CD14-positive monocyte (primary cell): ENCODE data around the gene WTIP. TPM values are rescaled to one million over a fixed set of nuclear protein-coding genes. Genes with fewer than 3 reads are reported as not detected.
"Not testable (repeated sequence)": the region's sequence is repeated elsewhere in the genome, so short reads cannot be mapped to it uniquely, and the experiment has no call there.

ENCODE experiments used
- DNase-seq, 3 donors: peaks; one replicate each; pipeline ENCODE4 v3.0.0-alpha.2; 2011 to 2022
- H2AFZ ChIP-seq: 2 replicates; pipeline ENCODE4 v1.6.0; 2012; ENCODE audit warnings: mild to moderate bottlenecking, low read depth, low read length, inconsistent platforms; ENCODE audit not compliant: insufficient read depth, poor library complexity, severe bottlenecking
- H3K27ac ChIP-seq, 2 donors: 1 replicate in 1 of 2; 2 replicates in 1 of 2; pipeline ENCODE4 v1.5.1; 2012 to 2013; ENCODE audit warnings: low read length in 2 of 2, control low read depth in 1 of 2, inconsistent platforms in 1 of 2, low read depth in 1 of 2, mild to moderate bottlenecking in 1 of 2
- H3K27me3 ChIP-seq, 2 donors: one replicate each; pipeline versions ENCODE4 v1.6.0 to v1.6.1; 2011 to 2013; ENCODE audit warnings: low read length in 2 of 2; ENCODE audit not compliant: control insufficient read depth in 2 of 2, insufficient read depth in 2 of 2
- H3K36me3 ChIP-seq, 2 donors: replicated peaks in 1 of 2; 1 replicate in 1 of 2; 2 replicates in 1 of 2; pipeline versions ENCODE4 v1.5.1 to v1.6.1; 2012 to 2013; ENCODE audit warnings: low read length in 2 of 2, control low read depth in 1 of 2, inconsistent platforms in 1 of 2, mild to moderate bottlenecking in 1 of 2; ENCODE audit not compliant: insufficient read depth in 2 of 2, control insufficient read depth in 1 of 2
- H3K4me1 ChIP-seq, 2 donors: 1 replicate in 1 of 2; 2 replicates in 1 of 2; pipeline versions ENCODE4 v1.5.1 to v1.6.1; 2012 to 2013; ENCODE audit warnings: low read length in 2 of 2, control low read depth in 1 of 2, inconsistent platforms in 1 of 2, mild to moderate bottlenecking in 1 of 2, moderate library complexity in 1 of 2; ENCODE audit not compliant: insufficient read depth in 2 of 2, control insufficient read depth in 1 of 2
- H3K4me2 ChIP-seq: replicated peaks from 2 replicates; pipeline ENCODE3; 2012; ENCODE audit warnings: low read length, moderate library complexity, mild to moderate bottlenecking; ENCODE audit not compliant: poor library complexity, severe bottlenecking; ENCODE audit errors: extremely low read depth
- H3K4me3 ChIP-seq, 3 experiments: fragments of 200-600 bp in 1 of 3; sonication (generic) in 1 of 3; replicated peaks in 1 of 3; 1 replicate in 2 of 3; 2 replicates in 1 of 3; pipeline ENCODE4 v1.5.1; 2011 to 2013; ENCODE audit warnings: low read length in 3 of 3, mild to moderate bottlenecking in 3 of 3, control low read depth in 2 of 3, low read depth in 2 of 3, inconsistent platforms in 1 of 3, moderate library complexity in 1 of 3
- H3K79me2 ChIP-seq: 2 replicates; pipeline ENCODE4 v1.6.0; 2012; ENCODE audit warnings: mild to moderate bottlenecking, control low read depth, inconsistent platforms, low read length, moderate library complexity; ENCODE audit not compliant: insufficient read depth
- H3K9ac ChIP-seq: 2 replicates; pipeline ENCODE4 v1.6.0; 2017; ENCODE audit warnings: low read length, mild to moderate bottlenecking; ENCODE audit not compliant: insufficient read depth, poor library complexity, severe bottlenecking
- H3K9me3 ChIP-seq, 2 donors: replicated peaks in 1 of 2; 1 replicate in 1 of 2; 2 replicates in 1 of 2; pipeline versions ENCODE4 v1.5.1 to v1.6.1; 2012 to 2013; ENCODE audit warnings: low read length in 2 of 2, control low read depth in 1 of 2; ENCODE audit not compliant: control insufficient read depth in 1 of 2, insufficient read depth in 1 of 2
- H4K20me1 ChIP-seq: 2 replicates; pipeline ENCODE4 v1.6.0; 2012; ENCODE audit warnings: mild to moderate bottlenecking, low read length, control low read depth, moderate library complexity; ENCODE audit not compliant: insufficient read depth
- H3K27ac Mint-ChIP-seq, 7 donors: one replicate each; pipeline ENCODE4 v1.8.0; 2020; ENCODE audit warnings: mild to moderate bottlenecking in 7 of 7, mixed read lengths in 7 of 7, moderate library complexity in 6 of 7, inconsistent platforms in 2 of 7
- H3K27me3 Mint-ChIP-seq, 3 donors: one replicate each; pipeline ENCODE4 v1.8.0; 2021 to 2022; ENCODE audit warnings: low read depth in 3 of 3, mild to moderate bottlenecking in 3 of 3, mixed read lengths in 3 of 3, moderate library complexity in 3 of 3, inconsistent platforms in 1 of 3
- H3K36me3 Mint-ChIP-seq, 2 donors: one replicate each; pipeline ENCODE4 v1.8.0; 2020; ENCODE audit warnings: mixed read lengths in 2 of 2, inconsistent platforms in 1 of 2, mild to moderate bottlenecking in 1 of 2
- H3K4me1 Mint-ChIP-seq: one replicate; pipeline ENCODE4 v1.8.0; 2020; ENCODE audit warnings: mild to moderate bottlenecking, mixed read lengths
- H3K4me3 Mint-ChIP-seq, 2 donors: one replicate each; pipeline ENCODE4 v1.8.0; 2020; ENCODE audit warnings: mild to moderate bottlenecking in 2 of 2, mixed read lengths in 2 of 2, moderate library complexity in 1 of 2
- H3K9me3 Mint-ChIP-seq, 7 donors: one replicate each; pipeline ENCODE4 v1.8.0; 2020 to 2022; ENCODE audit warnings: mixed read lengths in 7 of 7, mild to moderate bottlenecking in 6 of 7, moderate library complexity in 6 of 7, inconsistent platforms in 2 of 7
- CTCF ChIP-seq: fragments of 200-600 bp; IDR thresholded peaks from one replicate; pipeline ENCODE4 v1.8.0; 2022; ENCODE audit warnings: antibody characterized with exemption, mild to moderate bottlenecking
- WGBS: methylation state at CpG from one replicate; pipeline ENCODE4 v1.1.5; 2013; ENCODE audit warnings: missing lambda C conversion rate; ENCODE audit not compliant: insufficient coverage; 5-methylcytosine and 5-hydroxymethylcytosine counted together
- intact Hi-C, 2 donors: fragments of 100-400 bp; cut with micrococcal nuclease; formaldehyde crosslinking; loops; one replicate each; pipeline versions ENCODE4 v1.15.0 to v1.15.1; 2023
- polyA plus RNA-seq, 3 donors: library from polyadenylated mRNA; depleted of rRNA in 1 of 3; unstranded in 2 of 3; stranded (reverse) in 1 of 3; fragments of 300-500 nt in 2 of 3; fragments of >200 nt in 1 of 3; fragmentation: Illumina TruSeq in 2 of 3; gene quantifications; 1 replicate in 2 of 3; 2 replicates in 1 of 3; pipeline ENCODE4 v1.2.3, GENCODE V29; 2012 to 2021

WTIP gene
- polyA plus RNA-seq, 3 donors, result 0.11 TPM; not detected in 2

GRCh38 chr19:34475975-34476594 is 5.5 kb upstream of the WTIP start:
- no peak for TF ChIP-seq CTCF
- peaks cover 0 to 9% (median 0%) of the 10 kb centered on the region in 7 donors for H3K9me3 Mint-ChIP-seq
- Histone ChIP-seq H4K20me1 (no peaks in the 10 kb centered on the region), H3K9me3 (peaks cover 0 to 11% of the 10 kb centered on the region in 2 donors), H3K36me3 (peaks cover 15 to 26% of the 10 kb centered on the region in 2 donors), H3K79me2 (no peaks in the 10 kb centered on the region), H3K4me1 (peaks cover 26 to 32% of the 10 kb centered on the region in 2 donors), H3K9ac (no peak overlapping the region), H3K27ac (peak overlapping the region in 1 of 2 donors; percentile 79), H3K4me3 (no peak overlapping the region), H3K4me2 (no peak overlapping the region), H2AFZ (no peak overlapping the region), H3K27me3 (peaks cover 22 to 32% of the 10 kb centered on the region in 2 donors)
- no peak overlapping the region for H3K4me3 Mint-ChIP-seq
- peaks cover 29% of the 10 kb centered on the region for H3K4me1 Mint-ChIP-seq
- intact Hi-C loops, result no loop called here
- 100% methylated on average over 1 of the region's 5 CpGs for WGBS
- H3K27ac Mint-ChIP-seq, result peak overlapping the region in 5 of 7 donors; percentile 28 to 88 (median 86)
- H3K36me3 Mint-ChIP-seq, result peaks cover 19 to 21% of the 10 kb centered on the region in 2 donors
- DNase-seq, result peak in 2 of 3 donors; percentile 5 to 24
- peaks cover 26 to 35% (median 30%) of the 10 kb centered on the region in 3 donors for H3K27me3 Mint-ChIP-seq

GRCh38 chr19:34478496-34478895 is 3.1 kb upstream of the WTIP start:
- WGBS, result 100% methylated on average over 2 of the region's 4 CpGs
- H3K27ac Mint-ChIP-seq, result not testable (repeated sequence)

More at GRCh38 chr19:34478496-34478895, 3.1 kb upstream of the WTIP start:
- peaks cover 32% of the 10 kb centered on the region for H3K4me1 Mint-ChIP-seq
- Histone ChIP-seq H3K4me1 (peaks cover 26 to 30% of the 10 kb centered on the region in 2 donors), H3K9me3 (peaks cover 0 to 11% of the 10 kb centered on the region in 2 donors), H3K27me3 (peaks cover 23 to 44% of the 10 kb centered on the region in 2 donors)
- DNase-seq, H3K4me3 ChIP-seq, H3K4me2 ChIP-seq, H3K36me3 Mint-ChIP-seq, H3K4me3 Mint-ChIP-seq, H2AFZ ChIP-seq, H4K20me1 ChIP-seq, H3K9ac ChIP-seq, intact Hi-C loops, H3K27ac ChIP-seq, H3K36me3 ChIP-seq, H3K79me2 ChIP-seq: not testable (repeated sequence)
- peaks cover 0 to 16% (median 0%) of the 10 kb centered on the region in 7 donors for H3K9me3 Mint-ChIP-seq
- H3K27me3 Mint-ChIP-seq, result peaks cover 38 to 52% (median 42%) of the 10 kb centered on the region in 3 donors
